NCI-H1105 (cell line): ENCODE results near the gene RBM17.
"Not testable (repeated sequence)": the region's sequence is repeated elsewhere in the genome, so short reads cannot be mapped to it uniquely, and the experiment has no call there.

Source experiments
- DNase-seq: peaks from one replicate; lab custom pipeline; 2025; lab: John Stamatoyannopoulos, UW

Gene RBM17

GRCh38 chr10:6080417-6080973 is 8.3 kb upstream of the RBM17 start:
- no peak for DNase-seq

- DNase-seq: no peak
These were observed 6.1 kb upstream of the RBM17 start for GRCh38 chr10:6082496-6083395.

DNA sequence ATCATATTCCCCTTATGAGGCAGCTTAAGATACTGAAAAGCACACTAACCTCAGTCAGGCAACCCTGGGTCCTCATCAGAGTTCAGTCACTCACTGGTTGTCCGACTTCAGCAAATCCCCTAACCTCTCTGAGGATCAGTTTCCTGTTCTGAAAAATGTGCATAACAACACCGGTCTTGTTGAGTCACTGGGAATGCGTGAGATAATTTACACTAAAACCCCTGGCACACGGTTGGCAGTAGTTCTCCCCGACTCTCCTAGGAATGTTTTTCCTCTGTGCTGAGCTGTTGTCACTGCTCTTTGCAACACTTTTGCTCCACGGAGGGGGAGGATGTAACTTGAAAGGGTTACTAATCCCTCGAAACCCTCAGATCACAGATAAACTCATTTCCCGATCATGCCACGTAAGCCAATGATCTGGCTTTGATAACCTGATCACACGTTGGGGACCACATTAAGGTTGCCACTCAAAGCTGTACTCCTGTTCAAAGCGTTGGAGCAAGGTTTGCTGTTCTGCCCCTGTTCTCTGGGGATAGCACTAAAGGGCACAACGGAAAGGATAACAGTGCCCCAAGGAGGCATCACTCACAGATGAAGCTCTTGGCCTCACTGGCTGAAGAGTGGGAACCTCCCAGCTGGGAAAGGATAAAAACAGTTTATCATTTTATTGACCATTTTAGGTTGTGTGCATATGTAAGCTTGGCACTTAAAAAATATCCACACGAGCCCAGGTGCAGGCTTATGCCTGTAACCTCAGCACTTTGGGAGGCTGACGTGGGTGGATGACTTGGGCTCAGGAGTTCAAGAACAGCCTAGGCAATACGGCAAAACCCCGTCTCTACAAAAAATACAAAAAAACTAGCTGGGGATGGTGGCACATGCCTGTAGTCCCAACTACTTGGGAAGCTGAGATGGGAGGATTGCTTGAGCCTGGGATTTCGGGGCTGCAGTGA is 5.0 kb upstream of the RBM17 start:
- no peak for DNase-seq

DNA sequence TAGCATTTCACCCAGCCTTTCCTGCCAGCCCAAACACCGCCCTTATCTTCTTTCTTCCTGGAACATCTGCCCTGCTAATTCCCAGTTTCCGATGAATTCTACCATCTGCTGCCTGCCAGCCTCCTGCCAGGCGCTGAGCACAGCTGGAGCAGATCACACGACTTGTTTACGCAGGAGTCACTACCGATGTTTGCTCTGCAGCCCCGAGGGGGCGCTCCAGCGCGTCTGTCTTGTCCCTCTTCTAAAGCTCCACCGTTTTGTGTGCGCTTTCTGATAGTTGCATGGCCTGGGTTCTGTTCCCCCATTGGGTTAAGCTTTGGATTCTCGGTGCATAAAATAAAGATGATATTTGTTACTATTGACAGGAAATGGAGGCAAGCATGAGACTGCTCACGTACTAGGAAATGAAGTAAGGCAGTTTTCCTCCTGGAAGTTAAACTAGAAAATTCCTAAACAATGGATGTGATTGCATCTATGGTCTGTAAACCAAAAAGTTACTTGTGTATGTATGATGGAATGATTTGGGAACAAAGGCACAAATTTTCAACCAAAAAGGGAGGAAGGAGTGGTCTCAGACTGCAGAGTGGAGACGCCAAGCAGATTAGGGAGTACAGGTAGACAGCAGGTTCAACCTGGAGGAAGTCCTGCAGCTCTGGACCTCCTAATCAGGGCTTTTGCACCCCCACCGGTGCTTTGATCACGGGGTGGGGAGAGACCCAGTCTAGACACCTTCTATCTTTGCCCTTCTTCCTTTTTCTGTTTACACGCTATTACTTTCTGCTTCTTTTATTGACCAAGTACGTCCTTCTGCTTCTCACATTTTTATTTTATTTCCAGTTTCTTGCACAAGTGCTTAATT is 2.2 kb upstream of the RBM17 start:
- peak; percentile 64 for DNase-seq

GRCh38 chr10:6089334-6090219 is 743 bp downstream of the RBM17 start:
- DNase-seq: no peak

GRCh38 chr10:6091630-6092029 is 2.8 kb downstream of the RBM17 start:
- DNase-seq: no peak

GRCh38 chr10:6092731-6093130 is 3.9 kb downstream of the RBM17 start:
- DNase-seq: no peak

DNA sequence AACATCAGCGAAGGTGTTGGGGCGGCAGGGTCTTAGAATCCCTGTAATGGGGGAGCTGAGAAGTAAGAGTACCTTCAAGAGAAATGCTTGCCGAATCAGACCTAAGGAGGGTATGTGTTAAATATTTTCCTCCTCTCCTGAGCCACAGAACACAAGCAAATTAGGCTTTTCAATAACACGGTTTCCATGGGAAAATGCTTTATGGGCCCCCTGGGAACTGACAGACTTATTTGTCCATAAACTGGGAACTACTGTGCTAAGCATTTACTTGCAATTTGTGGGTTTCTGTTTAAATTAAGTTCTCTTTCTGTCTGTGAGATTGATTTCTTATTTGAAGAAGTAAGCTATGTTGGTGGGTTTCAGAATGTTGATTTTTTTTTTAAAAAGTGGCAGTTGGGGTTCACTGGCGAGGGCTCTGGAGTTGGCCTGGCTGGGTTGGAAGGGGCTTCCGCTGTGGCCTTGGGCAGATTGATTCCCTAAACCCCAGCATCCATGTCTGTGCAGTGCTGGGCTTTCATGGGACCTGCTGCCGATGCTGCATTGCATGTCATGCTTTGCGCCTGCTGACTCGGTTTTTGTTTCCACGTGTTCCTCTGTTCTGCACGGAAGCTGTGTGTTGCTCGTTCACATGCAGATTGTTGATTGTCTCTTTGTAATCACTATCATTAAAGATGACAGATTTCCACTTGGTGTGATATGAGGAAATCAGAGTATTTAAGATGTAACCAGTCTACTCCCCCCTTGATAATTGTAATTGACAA is 7.2 kb downstream of the RBM17 start:
- DNase-seq: no peak

DNA sequence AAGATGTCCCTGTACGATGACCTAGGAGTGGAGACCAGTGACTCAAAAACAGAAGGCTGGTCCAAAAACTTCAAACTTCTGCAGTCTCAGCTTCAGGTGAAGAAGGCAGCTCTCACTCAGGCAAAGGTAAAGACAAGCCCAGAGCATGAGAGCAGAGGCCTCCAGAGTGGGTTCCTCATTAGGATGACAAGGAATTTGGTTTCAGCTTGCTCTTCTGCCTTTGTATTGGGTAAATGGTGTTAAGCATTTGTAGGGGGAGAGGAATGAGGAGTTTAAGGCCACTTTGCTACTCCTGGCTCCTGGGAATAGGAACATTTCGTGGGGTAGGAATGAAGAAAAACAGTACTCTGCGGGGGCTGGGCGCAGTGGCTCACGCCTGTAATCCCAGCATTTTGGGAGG is 8.2 kb downstream of the RBM17 start:
- DNase-seq: no peak

DNA sequence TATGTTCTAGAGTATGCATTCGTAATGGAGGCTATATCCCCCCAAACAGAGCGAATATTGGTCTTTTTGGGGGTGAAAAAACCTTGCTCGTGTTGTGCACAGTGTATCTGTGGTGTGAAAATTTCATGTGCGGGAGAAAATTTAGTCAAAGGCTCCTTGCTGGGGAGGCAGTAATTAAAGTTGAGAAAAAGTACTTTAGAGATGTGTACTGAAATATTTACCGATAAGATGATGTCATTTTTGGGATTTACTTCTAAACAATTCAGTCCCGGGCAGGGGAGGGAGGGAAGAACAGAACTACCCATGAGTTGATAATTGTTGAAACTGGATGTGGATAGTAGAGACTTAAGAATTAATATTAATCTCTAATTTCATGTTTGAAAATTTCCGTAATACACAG is 9.3 kb downstream of the RBM17 start:
- DNase-seq: no peak

DNA sequence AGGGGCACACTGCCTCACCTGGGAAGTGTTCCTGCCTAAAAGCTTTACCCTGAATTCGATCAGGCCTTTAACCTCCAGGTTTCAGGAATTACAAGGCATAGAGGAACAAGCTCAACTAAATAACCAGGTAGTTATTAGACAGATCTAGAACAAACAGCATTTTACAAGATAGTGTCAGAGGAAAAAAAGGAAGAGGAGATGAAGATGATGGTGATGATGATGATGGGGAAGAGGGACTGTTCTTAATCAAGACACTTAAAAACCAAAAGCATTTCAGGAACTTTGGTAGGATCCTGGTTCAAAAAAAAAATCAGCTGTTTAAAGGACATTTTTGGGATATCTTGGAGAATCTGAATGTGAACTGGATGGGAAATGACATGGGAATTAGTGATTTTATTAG is 11.5 kb downstream of the RBM17 start:
- DNase-seq: no peak

DNA sequence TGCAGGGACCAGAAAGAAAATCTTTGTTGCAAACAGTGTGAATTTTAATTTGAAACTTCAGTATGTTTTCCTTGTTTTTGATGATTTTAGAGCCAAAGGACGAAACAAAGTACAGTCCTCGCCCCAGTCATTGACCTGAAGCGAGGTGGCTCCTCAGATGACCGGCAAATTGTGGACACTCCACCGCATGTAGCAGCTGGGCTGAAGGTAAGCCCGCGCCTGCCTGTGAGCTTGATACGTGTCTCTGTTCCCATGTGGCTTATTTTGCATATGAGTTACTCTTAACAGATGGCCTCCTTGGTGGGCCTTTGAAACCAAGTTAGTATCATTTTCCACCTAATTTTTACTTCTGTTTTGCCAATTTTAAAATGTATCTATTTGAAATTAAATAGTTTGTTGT is 12.3 kb downstream of the RBM17 start:
- DNase-seq: no peak

GRCh38 chr10:6102128-6102527 is 13.3 kb downstream of the RBM17 start:
- DNase-seq: no peak

GRCh38 chr10:6103591-6103990 is 14.8 kb downstream of the RBM17 start:
- no peak for DNase-seq

- DNase-seq: not testable (repeated sequence)
These were observed 18.8 kb downstream of the RBM17 start for GRCh38 chr10:6107616-6108015.

- DNase-seq: no peak
These were observed 19.2 kb downstream of the RBM17 start for GRCh38 chr10:6108072-6108471.

DNA sequence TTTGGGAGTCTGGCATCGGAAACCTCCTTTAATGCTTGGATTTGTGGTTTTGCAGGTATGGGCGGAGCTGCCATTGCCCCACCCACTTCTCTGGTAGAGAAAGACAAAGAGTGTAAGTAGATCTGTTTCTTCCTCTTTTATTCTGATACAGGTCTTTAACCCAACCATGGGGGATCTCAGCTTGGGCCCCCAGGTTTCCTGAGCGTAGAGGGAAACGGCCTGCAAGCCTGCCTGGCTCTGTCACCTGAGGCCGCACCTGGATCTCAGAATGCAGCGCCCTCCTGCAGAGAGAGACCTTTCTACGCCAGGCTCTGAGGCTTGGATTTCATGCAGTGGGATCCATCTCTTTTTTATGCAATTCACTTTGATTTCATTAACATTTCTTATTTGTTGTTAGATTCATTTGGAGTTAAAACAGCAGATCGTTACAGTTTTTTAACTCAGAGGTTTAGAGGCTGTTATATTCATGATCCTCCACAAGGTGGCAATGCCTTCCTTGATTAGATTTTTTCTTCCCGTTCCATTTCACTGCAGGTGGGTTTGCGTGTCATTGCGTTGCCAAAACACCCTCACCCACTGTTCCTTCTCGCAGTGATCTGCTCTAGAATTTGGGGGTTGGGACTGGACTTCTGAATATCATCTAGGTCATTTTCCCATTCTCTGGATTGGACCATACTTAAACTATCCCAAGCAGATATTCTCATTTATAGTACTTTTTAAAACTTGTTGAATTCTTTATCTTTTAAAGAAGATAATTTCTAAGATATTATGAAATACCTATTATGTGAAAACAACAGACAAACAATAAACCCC is 20.0 kb downstream of the RBM17 start:
- no peak for DNase-seq

- DNase-seq: no peak
These were observed 20.6 kb downstream of the RBM17 start for GRCh38 chr10:6109444-6109775.

GRCh38 chr10:6110136-6110535 is 21.3 kb downstream of the RBM17 start:
- no peak for DNase-seq
